ENCODE results near the gene HSPB7.

DNA sequence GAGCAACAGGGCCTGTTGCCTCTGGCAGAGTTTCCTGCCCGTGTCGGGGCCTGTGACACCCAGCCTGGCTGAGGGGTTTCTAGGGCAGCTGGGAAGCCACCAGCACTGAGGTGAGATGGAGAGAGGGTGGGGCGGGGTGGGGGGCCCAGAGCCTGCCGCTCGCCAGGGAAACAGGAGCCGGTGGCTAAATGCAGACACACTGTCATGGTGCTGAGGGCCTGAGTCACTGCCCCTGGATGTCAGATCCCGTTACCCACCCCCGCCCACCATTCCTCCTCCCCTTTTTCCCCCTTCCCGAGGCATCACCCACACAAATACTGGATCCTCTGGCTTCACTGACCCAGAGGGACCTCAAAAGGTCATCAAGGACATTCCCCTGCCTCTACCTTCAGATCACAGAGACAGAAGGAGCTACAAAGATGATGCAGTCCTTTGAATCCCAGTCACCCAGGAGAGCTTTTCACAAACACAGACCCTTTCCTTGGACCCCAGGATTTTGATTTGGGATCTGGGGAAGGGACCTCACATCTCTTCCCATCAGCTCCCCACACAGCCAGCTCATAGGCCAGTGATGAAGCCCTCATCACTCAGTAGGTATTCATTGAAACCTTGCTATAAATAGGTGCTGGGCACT is 1.9 kb upstream of the HSPB7 start:
- TF ChIP-seq POLR2A (IDR thresholded peaks at IDR 0.05; ENCODE audit: low read length) (no peak), GATA1 (IDR thresholded peaks at IDR 0.05; ENCODE audit: low read depth, low read length) (no peak)
